Stimulated activated CD8-positive, alpha-beta memory T cell treated with anti-CD3 and anti-CD28 coated beads, Interleukin-2, amount 100 ng/mL, for 48 hours (primary cell): Measurements from ENCODE around the gene NFIA.

Experiments used
- DNase-seq, 2 donors: peaks; one replicate each; pipeline ENCODE4 v3.0.0-alpha.2; 2020; ENCODE audit warnings: low read depth in 2 of 2

Gene NFIA

GRCh38 chr1:61083807-61084440 lies 1.6 kb downstream of the NFIA start:
- DNase-seq: no peak

- no peak for DNase-seq
These were observed 2.2 kb downstream of the NFIA start for GRCh38 chr1:61084491-61085031.

- DNase-seq: no peak
These were observed 3.0 kb downstream of the NFIA start for GRCh38 chr1:61085206-61085982.

- DNase-seq: no peak
These were observed 3.8 kb downstream of the NFIA start for GRCh38 chr1:61085983-61086644.

- no peak for DNase-seq
These were observed 5.2 kb downstream of the NFIA start for GRCh38 chr1:61087571-61087970.

- no peak for DNase-seq
These were observed 6.0 kb downstream of the NFIA start for GRCh38 chr1:61088163-61088974.

GRCh38 chr1:61089338-61089737 lies 7.0 kb downstream of the NFIA start:
- no peak for DNase-seq

GRCh38 chr1:61089741-61090140 lies 7.4 kb downstream of the NFIA start:
- DNase-seq: no peak

- no peak for DNase-seq
These were observed 8.3 kb downstream of the NFIA start for GRCh38 chr1:61090546-61091202.

- no peak for DNase-seq
These were observed 9.1 kb downstream of the NFIA start for GRCh38 chr1:61091455-61091854.

GRCh38 chr1:61092642-61093041 lies 10.3 kb downstream of the NFIA start:
- DNase-seq: no peak

- no peak for DNase-seq
These were observed 11.3 kb downstream of the NFIA start for GRCh38 chr1:61093525-61094137.

- no peak for DNase-seq
These were observed 12.5 kb downstream of the NFIA start for GRCh38 chr1:61094677-61095469.

- DNase-seq: no peak
These were observed 13.1 kb downstream of the NFIA start for GRCh38 chr1:61095470-61095812.

GRCh38 chr1:61097317-61097716 lies 15.0 kb downstream of the NFIA start:
- DNase-seq: no peak

- DNase-seq: no peak
These were observed 15.4 kb downstream of the NFIA start for GRCh38 chr1:61097722-61098121.

GRCh38 chr1:61098333-61098732 lies 16.0 kb downstream of the NFIA start:
- no peak for DNase-seq

GRCh38 chr1:61098906-61099437 lies 16.6 kb downstream of the NFIA start:
- DNase-seq: no peak

GRCh38 chr1:61100578-61100977 lies 18.2 kb downstream of the NFIA start:
- no peak for DNase-seq

GRCh38 chr1:61101536-61101935 lies 19.2 kb downstream of the NFIA start:
- no peak for DNase-seq
